HepG2 (cell line): ENCODE results near the gene GGA1. TPM values are rescaled to one million over a fixed set of nuclear protein-coding genes. Genes with fewer than 3 reads are reported as not detected.

Experiments
- AGO1 ChIP-seq: fragments of 200-400 bp; formaldehyde crosslinking; IDR thresholded peaks from 2 replicates; pipeline ENCODE4 v1.6.1; 2017; ENCODE audit warnings: mild to moderate bottlenecking, low read depth, low read length, moderate library complexity; ENCODE audit not compliant: poor library complexity, severe bottlenecking
- ELF3 ChIP-seq: IDR thresholded peaks from 2 replicates; pipeline ENCODE4 v1.6.1; 2016; ENCODE audit warnings: missing genetic modification reagents, missing compliant biosample characterization
- JUNB ChIP-seq: sonication (generic); formaldehyde crosslinking; IDR thresholded peaks from 2 replicates; pipeline ENCODE4 v1.8.0; 2022; ENCODE audit warnings: missing genetic modification reagents, mild to moderate bottlenecking, borderline replicate concordance
- MTA3 ChIP-seq: sonication (generic); formaldehyde crosslinking; IDR thresholded peaks from 2 replicates; pipeline ENCODE4 v1.4.0; 2020; ENCODE audit warnings: missing genetic modification reagents
- NR2F6 ChIP-seq, 2 experiments: IDR thresholded peaks; 2 replicates each; pipeline ENCODE4 v1.6.1; 2016; ENCODE audit warnings: antibody characterized with exemption in 1 of 2, mild to moderate bottlenecking in 1 of 2
- NRL ChIP-seq: sonication (generic); formaldehyde crosslinking; IDR thresholded peaks from 2 replicates; pipeline ENCODE4 v1.5.0; 2020; ENCODE audit warnings: missing genetic modification reagents, mild to moderate bottlenecking, moderate library complexity, borderline replicate concordance
- SMC3 ChIP-seq: IDR thresholded peaks from 2 replicates; pipeline ENCODE4 v1.6.1; 2011; ENCODE audit warnings: low read length, improper control_type of control experiment
- ZBTB20 ChIP-seq: sonication (generic); formaldehyde crosslinking; IDR thresholded peaks from 2 replicates; pipeline ENCODE4 v1.8.1; 2023; ENCODE audit warnings: missing genetic modification reagents, low read depth, mild to moderate bottlenecking, borderline replicate concordance
- ZFP90 ChIP-seq: sonication (generic); formaldehyde crosslinking; IDR thresholded peaks from 2 replicates; pipeline ENCODE4 v1.8.0; 2022; ENCODE audit warnings: missing genetic modification reagents, mild to moderate bottlenecking, inconsistent platforms, borderline replicate concordance
- ZNF253 ChIP-seq: sonication (generic); formaldehyde crosslinking; IDR thresholded peaks from 2 replicates; pipeline ENCODE4 v1.8.0; 2022; ENCODE audit warnings: mild to moderate bottlenecking, missing genetic modification reagents, borderline replicate concordance
- ZNF317 ChIP-seq: sonication (generic); formaldehyde crosslinking; IDR thresholded peaks from 2 replicates; pipeline ENCODE4 v1.5.0; 2020; ENCODE audit warnings: mild to moderate bottlenecking, missing genetic modification reagents
- polyA plus RNA-seq, 8 experiments: library from polyadenylated mRNA; depleted of rRNA in 3 of 8; stranded (reverse) in 7 of 8; unstranded in 1 of 8; fragments of >200 nt; fragmentation: Illumina TruSeq in 4 of 8; extraction: Trizol in 4 of 8; gene quantifications; 2 replicates each; pipeline versions ENCODE4 v1.2.1 to v1.2.3, GENCODE V29; 2011 to 2016; ENCODE audit warnings: low read depth in 4 of 8, missing spikeins in 1 of 8, mixed read lengths in 1 of 8; ENCODE audit not compliant: insufficient read depth in 1 of 8
- total RNA-seq, 5 experiments: library from RNA; depleted of rRNA; stranded (reverse); fragments of >200 nt; fragmentation: Illumina TruSeq; extraction: Trizol; gene quantifications; 2 replicates each; pipeline ENCODE4 v1.2.3, GENCODE V29; 2016; ENCODE audit warnings: low read depth in 1 of 5
- TF ChIP-seq, protein P1 (sequence below): sonication (generic); formaldehyde crosslinking; IDR thresholded peaks from 2 replicates; pipeline ENCODE4 v1.8.0; 2022; ENCODE audit warnings: low read depth, missing genetic modification reagents
- TF ChIP-seq, protein P2 (sequence below): IDR thresholded peaks from 2 replicates; pipeline ENCODE4 v1.6.1; 2016
- TF ChIP-seq, protein P3 (sequence below): sonication (generic); formaldehyde crosslinking; IDR thresholded peaks from 2 replicates; pipeline ENCODE4 v1.4.0; 2020; ENCODE audit warnings: mild to moderate bottlenecking, missing genetic modification reagents
- TF ChIP-seq, protein P4 (sequence below): IDR thresholded peaks from 2 replicates; pipeline ENCODE4 v1.6.1; 2016; ENCODE audit warnings: low read depth
- TF ChIP-seq, protein P5 (sequence below): sonication (generic); formaldehyde crosslinking; IDR thresholded peaks from 2 replicates; pipeline ENCODE4 v1.4.0; 2020; ENCODE audit warnings: missing genetic modification reagents, borderline replicate concordance

The GGA1 gene
- total and polyA plus RNA-seq, 2 of the 13 experiments (the other 11 are each of a cell fraction or from before 2014, with no cell fraction given), result 29.1 to 87.2 TPM

DNA sequence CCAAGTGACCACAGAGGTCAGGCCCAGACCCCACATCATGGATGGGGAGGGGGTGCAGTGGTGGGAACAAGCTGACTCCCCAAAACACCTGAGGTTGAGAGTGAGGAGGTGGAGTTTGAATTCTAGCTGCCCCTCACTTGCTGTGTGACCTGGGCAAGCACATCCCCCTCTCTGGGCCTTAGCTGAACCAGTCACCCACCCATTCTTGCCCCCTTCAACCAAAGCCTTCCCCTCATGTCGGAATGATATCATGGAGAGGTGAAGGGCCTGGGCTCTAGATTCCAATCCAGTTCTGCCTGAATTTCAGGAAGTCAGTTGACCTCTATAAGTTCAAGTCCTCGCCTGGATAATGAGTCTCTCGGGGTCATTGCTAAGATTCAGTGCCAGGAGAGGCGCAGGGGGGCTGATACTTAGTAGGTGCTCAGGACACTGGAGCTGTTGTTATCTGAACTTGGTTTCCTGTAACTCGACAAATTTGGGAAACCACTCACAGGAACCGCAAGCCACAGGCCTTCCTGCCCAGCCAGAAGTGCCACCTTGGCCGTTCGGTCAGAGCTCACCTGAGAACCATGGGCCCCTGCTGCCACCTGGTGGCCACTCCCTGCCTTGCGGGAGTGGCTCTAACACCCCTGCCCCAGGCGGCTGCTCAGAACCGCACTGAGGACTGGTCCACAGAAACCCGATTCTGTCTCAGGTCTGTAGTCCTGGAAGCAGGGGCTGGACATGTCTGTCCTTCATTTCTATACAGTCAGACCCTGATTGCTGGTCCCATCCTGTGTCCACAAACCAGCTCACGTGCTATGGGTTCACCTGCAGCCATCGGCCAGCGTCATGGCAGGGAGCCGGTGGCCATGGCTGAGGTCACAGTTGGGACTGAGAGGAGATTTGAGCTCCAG, 41.5 kb upstream of the GGA1 start (continued):
- TF ChIP-seq ELF3 (CRISPR knock-in tag) (peak; percentile 18; the same call in 1 of the 2 replicates), JUNB (CRISPR knock-in tag) (no peak), MTA3 (CRISPR knock-in tag) (no peak), ZNF317 (CRISPR knock-in tag) (no peak), SMC3 (peak; percentile 70), AGO1 (no peak), ZNF253 (CRISPR knock-in tag) (no peak), NR2F6 (IDR thresholded peaks at IDR 0.05) (no peak; the same call in 1 of the 2 replicates), NR2F6 (CRISPR knock-in tag; IDR thresholded peaks at IDR 0.05) (peak; percentile 58; the same call in 1 of the 2 replicates), ZFP90 (CRISPR knock-in tag) (no peak), NRL (CRISPR knock-in tag) (0 out of 2 replicates have a peak, but pooled peaks have one; percentile 76), ZBTB20 (CRISPR knock-in tag) (no peak)
- TF ChIP-seq, protein P1, sequence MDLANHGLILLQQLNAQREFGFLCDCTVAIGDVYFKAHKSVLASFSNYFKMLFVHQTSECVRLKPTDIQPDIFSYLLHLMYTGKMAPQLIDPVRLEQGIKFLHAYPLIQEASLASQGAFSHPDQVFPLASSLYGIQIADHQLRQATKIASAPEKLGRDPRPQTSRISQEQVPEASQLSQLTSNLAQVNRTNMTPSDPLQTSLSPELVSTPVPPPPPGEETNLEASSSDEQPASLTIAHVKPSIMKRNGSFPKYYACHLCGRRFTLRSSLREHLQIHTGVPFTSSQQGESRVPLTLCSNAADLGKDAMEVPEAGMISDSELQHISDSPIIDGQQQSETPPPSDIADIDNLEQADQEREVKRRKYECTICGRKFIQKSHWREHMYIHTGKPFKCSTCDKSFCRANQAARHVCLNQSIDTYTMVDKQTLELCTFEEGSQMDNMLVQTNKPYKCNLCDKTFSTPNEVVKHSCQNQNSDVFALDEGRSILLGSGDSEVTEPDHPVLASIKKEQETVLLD (CRISPR knock-in tag), result no peak
- TF ChIP-seq, protein P2, sequence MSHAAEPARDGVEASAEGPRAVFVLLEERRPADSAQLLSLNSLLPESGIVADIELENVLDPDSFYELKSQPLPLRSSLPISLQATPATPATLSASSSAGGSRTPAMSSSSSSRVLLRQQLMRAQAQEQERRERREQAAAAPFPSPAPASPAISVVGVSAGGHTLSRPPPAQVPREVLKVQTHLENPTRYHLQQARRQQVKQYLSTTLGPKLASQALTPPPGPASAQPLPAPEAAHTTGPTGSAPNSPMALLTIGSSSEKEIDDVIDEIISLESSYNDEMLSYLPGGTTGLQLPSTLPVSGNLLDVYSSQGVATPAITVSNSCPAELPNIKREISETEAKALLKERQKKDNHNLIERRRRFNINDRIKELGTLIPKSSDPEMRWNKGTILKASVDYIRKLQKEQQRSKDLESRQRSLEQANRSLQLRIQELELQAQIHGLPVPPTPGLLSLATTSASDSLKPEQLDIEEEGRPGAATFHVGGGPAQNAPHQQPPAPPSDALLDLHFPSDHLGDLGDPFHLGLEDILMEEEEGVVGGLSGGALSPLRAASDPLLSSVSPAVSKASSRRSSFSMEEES (CRISPR knock-in tag), result no peak
- TF ChIP-seq, protein P3, sequence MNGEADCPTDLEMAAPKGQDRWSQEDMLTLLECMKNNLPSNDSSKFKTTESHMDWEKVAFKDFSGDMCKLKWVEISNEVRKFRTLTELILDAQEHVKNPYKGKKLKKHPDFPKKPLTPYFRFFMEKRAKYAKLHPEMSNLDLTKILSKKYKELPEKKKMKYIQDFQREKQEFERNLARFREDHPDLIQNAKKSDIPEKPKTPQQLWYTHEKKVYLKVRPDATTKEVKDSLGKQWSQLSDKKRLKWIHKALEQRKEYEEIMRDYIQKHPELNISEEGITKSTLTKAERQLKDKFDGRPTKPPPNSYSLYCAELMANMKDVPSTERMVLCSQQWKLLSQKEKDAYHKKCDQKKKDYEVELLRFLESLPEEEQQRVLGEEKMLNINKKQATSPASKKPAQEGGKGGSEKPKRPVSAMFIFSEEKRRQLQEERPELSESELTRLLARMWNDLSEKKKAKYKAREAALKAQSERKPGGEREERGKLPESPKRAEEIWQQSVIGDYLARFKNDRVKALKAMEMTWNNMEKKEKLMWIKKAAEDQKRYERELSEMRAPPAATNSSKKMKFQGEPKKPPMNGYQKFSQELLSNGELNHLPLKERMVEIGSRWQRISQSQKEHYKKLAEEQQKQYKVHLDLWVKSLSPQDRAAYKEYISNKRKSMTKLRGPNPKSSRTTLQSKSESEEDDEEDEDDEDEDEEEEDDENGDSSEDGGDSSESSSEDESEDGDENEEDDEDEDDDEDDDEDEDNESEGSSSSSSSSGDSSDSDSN, result peak; percentile 45; the same call in 1 of the 2 replicates
- TF ChIP-seq, protein P4, sequence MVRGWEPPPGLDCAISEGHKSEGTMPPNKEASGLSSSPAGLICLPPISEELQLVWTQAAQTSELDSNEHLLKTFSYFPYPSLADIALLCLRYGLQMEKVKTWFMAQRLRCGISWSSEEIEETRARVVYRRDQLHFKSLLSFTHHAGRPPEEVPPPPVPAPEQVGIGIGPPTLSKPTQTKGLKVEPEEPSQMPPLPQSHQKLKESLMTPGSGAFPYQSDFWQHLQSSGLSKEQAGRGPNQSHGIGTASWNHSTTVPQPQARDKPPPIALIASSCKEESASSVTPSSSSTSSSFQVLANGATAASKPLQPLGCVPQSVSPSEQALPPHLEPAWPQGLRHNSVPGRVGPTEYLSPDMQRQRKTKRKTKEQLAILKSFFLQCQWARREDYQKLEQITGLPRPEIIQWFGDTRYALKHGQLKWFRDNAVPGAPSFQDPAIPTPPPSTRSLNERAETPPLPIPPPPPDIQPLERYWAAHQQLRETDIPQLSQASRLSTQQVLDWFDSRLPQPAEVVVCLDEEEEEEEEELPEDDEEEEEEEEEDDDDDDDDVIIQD (CRISPR knock-in tag), result no peak
- TF ChIP-seq, protein P5, sequence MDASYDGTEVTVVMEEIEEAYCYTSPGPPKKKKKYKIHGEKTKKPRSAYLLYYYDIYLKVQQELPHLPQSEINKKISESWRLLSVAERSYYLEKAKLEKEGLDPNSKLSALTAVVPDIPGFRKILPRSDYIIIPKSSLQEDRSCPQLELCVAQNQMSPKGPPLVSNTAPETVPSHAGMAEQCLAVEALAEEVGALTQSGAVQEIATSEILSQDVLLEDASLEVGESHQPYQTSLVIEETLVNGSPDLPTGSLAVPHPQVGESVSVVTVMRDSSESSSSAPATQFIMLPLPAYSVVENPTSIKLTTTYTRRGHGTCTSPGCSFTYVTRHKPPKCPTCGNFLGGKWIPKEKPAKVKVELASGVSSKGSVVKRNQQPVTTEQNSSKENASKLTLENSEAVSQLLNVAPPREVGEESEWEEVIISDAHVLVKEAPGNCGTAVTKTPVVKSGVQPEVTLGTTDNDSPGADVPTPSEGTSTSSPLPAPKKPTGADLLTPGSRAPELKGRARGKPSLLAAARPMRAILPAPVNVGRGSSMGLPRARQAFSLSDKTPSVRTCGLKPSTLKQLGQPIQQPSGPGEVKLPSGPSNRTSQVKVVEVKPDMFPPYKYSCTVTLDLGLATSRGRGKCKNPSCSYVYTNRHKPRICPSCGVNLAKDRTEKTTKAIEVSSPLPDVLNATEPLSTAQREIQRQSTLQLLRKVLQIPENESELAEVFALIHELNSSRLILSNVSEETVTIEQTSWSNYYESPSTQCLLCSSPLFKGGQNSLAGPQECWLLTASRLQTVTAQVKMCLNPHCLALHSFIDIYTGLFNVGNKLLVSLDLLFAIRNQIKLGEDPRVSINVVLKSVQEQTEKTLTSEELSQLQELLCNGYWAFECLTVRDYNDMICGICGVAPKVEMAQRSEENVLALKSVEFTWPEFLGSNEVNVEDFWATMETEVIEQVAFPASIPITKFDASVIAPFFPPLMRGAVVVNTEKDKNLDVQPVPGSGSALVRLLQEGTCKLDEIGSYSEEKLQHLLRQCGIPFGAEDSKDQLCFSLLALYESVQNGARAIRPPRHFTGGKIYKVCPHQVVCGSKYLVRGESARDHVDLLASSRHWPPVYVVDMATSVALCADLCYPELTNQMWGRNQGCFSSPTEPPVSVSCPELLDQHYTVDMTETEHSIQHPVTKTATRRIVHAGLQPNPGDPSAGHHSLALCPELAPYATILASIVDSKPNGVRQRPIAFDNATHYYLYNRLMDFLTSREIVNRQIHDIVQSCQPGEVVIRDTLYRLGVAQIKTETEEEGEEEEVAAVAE (CRISPR knock-in tag), result no peak
